Calu3 (cell line): ENCODE data around the gene STK39. TPM values are rescaled to one million over a fixed set of nuclear protein-coding genes. Genes with fewer than 3 reads are reported as not detected.

Source experiments
- BruUV-seq: library from RNA; stranded (reverse); fragments of 400-500 nt; replicated peaks from 2 replicates; lab custom pipeline; 2021; lab: Mats Ljungman, UMichigan
- CTCF ChIA-PET: fragments of 300-600 bp; sonication (Branson Sonifier 250); formaldehyde crosslinking; loops from one replicate; lab custom pipeline; 2022; ENCODE audit warnings: antibody characterized with exemption; lab: Charles Lee
- DNase-seq: peaks from one replicate; pipeline ENCODE4 v3.0.0; 2022
- H3K27ac Mint-ChIP-seq: one replicate; pipeline ENCODE4 v1.8.0; 2022; ENCODE audit warnings: mixed read lengths; ENCODE audit not compliant: unreplicated experiment
- H3K27me3 Mint-ChIP-seq: one replicate; pipeline ENCODE4 v1.8.0; 2022; ENCODE audit warnings: mixed read lengths; ENCODE audit not compliant: unreplicated experiment
- H3K36me3 Mint-ChIP-seq: one replicate; pipeline ENCODE4 v1.8.0; 2022; ENCODE audit warnings: mild to moderate bottlenecking, moderate library complexity, mixed read lengths; ENCODE audit not compliant: insufficient read depth, unreplicated experiment
- H3K4me1 Mint-ChIP-seq: one replicate; pipeline ENCODE4 v1.8.0; 2022; ENCODE audit warnings: mild to moderate bottlenecking, low read depth, mixed read lengths; ENCODE audit not compliant: unreplicated experiment
- H3K4me3 Mint-ChIP-seq: one replicate; pipeline ENCODE4 v1.8.0; 2022; ENCODE audit warnings: mild to moderate bottlenecking, low read depth, moderate library complexity, mixed read lengths; ENCODE audit not compliant: unreplicated experiment
- H3K9me3 Mint-ChIP-seq: one replicate; pipeline ENCODE4 v1.8.0; 2022; ENCODE audit warnings: low read depth, mixed read lengths; ENCODE audit not compliant: unreplicated experiment
- intact Hi-C: fragments of 100-400 bp; cut with micrococcal nuclease; formaldehyde crosslinking; loops from one replicate; pipeline ENCODE4 v1.10.0; 2022; ENCODE audit not compliant: unreplicated experiment
- total RNA-seq: library from RNA; stranded (reverse); gene quantifications from 2 replicates; pipeline ENCODE4 v1.2.3, GENCODE V29; 2022
- TF ChIP-seq, protein P1 (sequence below): fragments of 200-600 bp; IDR thresholded peaks from one replicate; pipeline ENCODE4 v1.8.0; 2022; ENCODE audit warnings: antibody characterized with exemption; ENCODE audit not compliant: unreplicated experiment

The STK39 gene
- total RNA-seq, 1 experiment from 2014 or later, result 110 TPM

DNA sequence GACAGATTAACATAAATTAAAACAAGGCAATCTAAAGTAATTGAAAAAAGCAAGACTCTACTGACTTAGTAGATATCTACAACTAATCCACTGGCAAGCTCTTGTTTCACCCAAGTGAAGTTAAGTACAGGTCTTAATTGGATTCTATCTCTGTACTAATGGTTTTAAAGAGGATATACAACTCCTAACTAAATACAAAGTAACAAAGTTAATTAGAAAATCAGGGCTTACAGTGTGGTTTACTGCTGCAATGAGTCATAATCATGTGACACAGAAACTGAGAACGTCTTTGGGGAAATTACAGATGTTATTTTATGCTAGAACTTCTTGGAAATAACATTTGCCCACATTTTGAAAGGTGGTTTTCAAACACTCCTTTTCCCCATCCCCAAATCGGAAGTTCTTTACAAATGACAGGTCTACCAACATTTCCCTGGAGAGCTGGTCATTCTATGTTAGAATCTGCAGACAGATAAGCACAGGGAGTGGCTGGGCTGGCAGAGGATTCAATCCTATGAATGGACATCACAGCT, 245.3 kb downstream of the STK39 start:
- no peak for DNase-seq
- Mint-ChIP-seq H3K4me3 (no peak overlapping the region), H3K9me3 (no peaks in the 10 kb centered on the region), H3K4me1 (peaks cover 8% of the 10 kb centered on the region), H3K36me3 (peaks cover 54% of the 10 kb centered on the region), H3K27ac (peak overlapping the region; percentile 73), H3K27me3 (no peaks in the 10 kb centered on the region)
- CTCF ChIA-PET, result interaction anchor here (1.0 kb wide), 1 partner anchor 12 kb away, joined by 3 read pairs; no protein-coding TSS in a partner anchor
- TF ChIP-seq, protein P1, sequence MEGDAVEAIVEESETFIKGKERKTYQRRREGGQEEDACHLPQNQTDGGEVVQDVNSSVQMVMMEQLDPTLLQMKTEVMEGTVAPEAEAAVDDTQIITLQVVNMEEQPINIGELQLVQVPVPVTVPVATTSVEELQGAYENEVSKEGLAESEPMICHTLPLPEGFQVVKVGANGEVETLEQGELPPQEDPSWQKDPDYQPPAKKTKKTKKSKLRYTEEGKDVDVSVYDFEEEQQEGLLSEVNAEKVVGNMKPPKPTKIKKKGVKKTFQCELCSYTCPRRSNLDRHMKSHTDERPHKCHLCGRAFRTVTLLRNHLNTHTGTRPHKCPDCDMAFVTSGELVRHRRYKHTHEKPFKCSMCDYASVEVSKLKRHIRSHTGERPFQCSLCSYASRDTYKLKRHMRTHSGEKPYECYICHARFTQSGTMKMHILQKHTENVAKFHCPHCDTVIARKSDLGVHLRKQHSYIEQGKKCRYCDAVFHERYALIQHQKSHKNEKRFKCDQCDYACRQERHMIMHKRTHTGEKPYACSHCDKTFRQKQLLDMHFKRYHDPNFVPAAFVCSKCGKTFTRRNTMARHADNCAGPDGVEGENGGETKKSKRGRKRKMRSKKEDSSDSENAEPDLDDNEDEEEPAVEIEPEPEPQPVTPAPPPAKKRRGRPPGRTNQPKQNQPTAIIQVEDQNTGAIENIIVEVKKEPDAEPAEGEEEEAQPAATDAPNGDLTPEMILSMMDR, result no peak
- no TSS peak for BruUV-seq
- intact Hi-C loops, result no loop called here

DNA sequence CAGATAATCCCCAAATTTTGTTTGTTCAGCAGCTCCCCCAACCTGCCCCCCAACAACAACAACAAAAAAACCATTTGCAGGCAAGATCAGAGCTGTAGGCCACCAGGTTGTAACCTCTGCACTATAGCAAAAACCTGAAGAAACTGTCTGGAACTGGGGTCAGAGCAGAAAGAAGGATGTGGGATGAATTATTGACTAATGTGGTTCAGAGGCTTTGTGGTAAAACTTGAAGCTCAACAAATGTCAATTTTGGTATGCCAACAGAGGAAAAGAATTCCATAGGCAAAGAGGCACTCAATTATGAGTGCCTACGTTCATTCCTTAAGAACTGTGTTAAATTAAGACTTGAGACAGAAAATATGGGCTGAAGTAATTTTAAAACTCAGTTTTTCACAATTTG, 255.1 kb downstream of the STK39 start:
- Mint-ChIP-seq H3K4me1 (no peaks in the 10 kb centered on the region), H3K36me3 (no peaks in the 10 kb centered on the region), H3K4me3 (no peak overlapping the region), H3K27me3 (no peaks in the 10 kb centered on the region), H3K27ac (no peak overlapping the region), H3K9me3 (no peaks in the 10 kb centered on the region)
- intact Hi-C loops, result no loop called here
- CTCF ChIA-PET, result interaction anchor here (0.6 kb wide), 2 partner anchors 29 to 41 kb away, joined by 3 read pairs; no protein-coding TSS in a partner anchor
- TF ChIP-seq, protein P1, result no peak
- BruUV-seq, result no TSS peak
- DNase-seq, result no peak

DNA sequence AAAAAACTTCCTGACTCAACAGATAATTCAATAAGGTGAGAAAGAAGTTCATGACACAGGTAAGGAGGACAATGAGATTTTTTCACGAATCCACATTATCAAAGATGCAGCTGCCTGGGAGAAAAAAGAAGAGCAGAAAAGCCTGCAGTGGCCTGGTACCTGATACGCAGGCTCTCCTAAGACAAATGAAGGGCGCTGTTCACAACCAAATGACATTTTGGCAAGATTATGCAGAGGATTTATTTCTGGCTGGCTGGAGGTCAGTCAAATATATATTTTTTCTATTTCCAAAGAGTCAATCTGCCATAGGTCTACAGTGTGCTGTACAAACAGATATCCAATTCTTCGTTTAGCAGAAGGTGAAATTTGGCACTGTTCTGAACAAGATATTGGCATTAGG, 257.3 kb downstream of the STK39 start:
- H3K9me3 Mint-ChIP-seq, result no peaks in the 10 kb centered on the region
- TF ChIP-seq, protein P1, result no peak
- no peak overlapping the region for H3K27ac Mint-ChIP-seq
- H3K27me3 Mint-ChIP-seq, result no peaks in the 10 kb centered on the region
- CTCF ChIA-PET, result no interaction called here
- DNase-seq, result no peak
- intact Hi-C loops, result no loop called here
- H3K4me1 Mint-ChIP-seq, result no peaks in the 10 kb centered on the region
- no peak overlapping the region for H3K4me3 Mint-ChIP-seq
- H3K36me3 Mint-ChIP-seq, result no peaks in the 10 kb centered on the region
- BruUV-seq, result no TSS peak

DNA sequence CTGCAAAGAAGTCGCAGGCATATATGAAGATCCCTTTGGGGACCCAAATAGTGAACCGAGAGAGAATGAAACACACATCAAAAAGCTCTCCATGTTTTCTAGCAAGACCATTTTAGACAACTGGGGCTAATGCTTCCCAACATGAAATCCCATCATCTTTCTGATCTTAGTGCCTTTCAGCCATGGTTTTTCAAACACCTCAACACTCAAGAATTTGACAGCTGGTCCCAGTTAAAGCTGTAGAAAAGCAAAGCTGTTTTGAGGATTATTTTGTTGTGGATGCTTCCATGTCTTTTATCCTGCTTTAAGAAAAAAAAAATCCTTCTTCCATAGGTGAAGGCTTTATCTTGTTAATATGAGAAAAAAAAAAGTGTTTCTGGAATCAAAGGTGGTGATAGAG, 259.1 kb downstream of the STK39 start:
- CTCF ChIA-PET, result no interaction called here
- no peaks in the 10 kb centered on the region for H3K27me3 Mint-ChIP-seq

More for the DNA sequence above, 259.1 kb downstream of the STK39 start:
- H3K36me3 Mint-ChIP-seq, result no peaks in the 10 kb centered on the region
- no peaks in the 10 kb centered on the region for H3K4me1 Mint-ChIP-seq
- no peak overlapping the region for H3K4me3 Mint-ChIP-seq
- H3K9me3 Mint-ChIP-seq, result no peaks in the 10 kb centered on the region
- intact Hi-C loops, result no loop called here
- TF ChIP-seq, protein P1, result no peak
- H3K27ac Mint-ChIP-seq, result no peak overlapping the region
- no TSS peak for BruUV-seq
- DNase-seq, result no peak
